B cell (primary cell): ENCODE measurements around the gene TIRAP.

Experiments used
- CTCF ChIP-seq: fragments of 200-600 bp; IDR thresholded peaks from one replicate; pipeline ENCODE4 v1.8.0; 2022; ENCODE audit warnings: antibody characterized with exemption, mild to moderate bottlenecking
- EZH2 ChIP-seq: IDR thresholded peaks from 2 replicates; pipeline ENCODE4 v1.6.1; 2012; ENCODE audit warnings: borderline replicate concordance, low read depth, mild to moderate bottlenecking, moderate library complexity, low read length; ENCODE audit not compliant: insufficient read depth, poor library complexity, severe bottlenecking

- TF ChIP-seq CTCF (no peak), EZH2 (no peak)
These were observed 545 bp upstream of the TIRAP start for GRCh38 chr11:126282361-126282735.
